Inflammatory macrophage (primary cell): Measurements from ENCODE around the gene CKB.

ENCODE experiments used
- DNase-seq, 2 donors: peaks; one replicate each; pipeline ENCODE4 v3.0.0-alpha.2; 2020 to 2022

CKB gene

GRCh38 chr14:103537175-103537990, 14.8 kb upstream of the CKB start:
- DNase-seq = no peak

DNA sequence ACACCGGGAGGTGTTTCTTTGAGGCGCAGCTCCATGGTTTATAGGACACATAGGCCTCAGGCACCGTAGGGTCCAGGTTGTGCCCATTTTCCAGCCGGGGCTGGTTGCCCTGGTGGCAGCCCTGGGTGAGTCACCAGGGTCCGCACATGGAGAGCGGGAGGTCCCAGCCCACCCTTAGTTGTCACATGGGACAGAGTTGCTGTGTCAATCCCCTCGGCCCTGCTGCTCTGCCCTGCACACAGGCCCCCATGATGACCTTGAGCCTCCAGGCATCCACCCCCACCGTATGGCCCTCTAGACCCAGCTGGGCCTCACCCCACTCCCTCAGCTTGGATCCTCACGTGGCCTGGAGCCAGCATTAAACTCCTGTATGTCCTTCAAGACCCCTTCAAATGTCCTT, 14.1 kb upstream of the CKB start:
- no peak for DNase-seq

- no peak for DNase-seq
Measured at GRCh38 chr14:103535891-103536565, 13.4 kb upstream of the CKB start.

GRCh38 chr14:103535081-103535890, 12.7 kb upstream of the CKB start:
- DNase-seq = no peak

DNA sequence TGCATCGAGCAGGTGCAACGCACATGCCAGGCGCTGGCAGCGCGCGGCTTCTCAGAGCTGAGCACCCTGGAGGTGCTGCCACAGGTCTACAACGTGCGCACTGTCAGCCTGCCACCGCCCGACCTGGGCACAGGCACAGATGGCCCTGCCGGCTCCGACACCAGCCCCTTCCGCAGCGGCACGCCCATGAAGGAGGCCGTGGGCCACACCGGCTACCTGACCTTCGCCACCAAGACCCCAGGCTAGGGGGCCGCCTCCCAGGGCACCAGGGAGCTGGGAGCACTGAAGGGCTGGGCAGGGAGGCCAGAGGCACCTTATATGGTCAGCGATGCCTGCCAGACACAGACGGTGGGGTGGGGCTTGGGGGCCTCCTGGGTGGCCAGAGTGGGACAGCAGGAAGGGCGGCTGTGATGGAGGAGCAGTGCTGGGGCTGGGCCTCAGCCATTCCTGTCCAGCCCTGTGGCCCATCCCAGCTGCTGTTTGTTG, 12.0 kb upstream of the CKB start:
- DNase-seq = no peak

DNA sequence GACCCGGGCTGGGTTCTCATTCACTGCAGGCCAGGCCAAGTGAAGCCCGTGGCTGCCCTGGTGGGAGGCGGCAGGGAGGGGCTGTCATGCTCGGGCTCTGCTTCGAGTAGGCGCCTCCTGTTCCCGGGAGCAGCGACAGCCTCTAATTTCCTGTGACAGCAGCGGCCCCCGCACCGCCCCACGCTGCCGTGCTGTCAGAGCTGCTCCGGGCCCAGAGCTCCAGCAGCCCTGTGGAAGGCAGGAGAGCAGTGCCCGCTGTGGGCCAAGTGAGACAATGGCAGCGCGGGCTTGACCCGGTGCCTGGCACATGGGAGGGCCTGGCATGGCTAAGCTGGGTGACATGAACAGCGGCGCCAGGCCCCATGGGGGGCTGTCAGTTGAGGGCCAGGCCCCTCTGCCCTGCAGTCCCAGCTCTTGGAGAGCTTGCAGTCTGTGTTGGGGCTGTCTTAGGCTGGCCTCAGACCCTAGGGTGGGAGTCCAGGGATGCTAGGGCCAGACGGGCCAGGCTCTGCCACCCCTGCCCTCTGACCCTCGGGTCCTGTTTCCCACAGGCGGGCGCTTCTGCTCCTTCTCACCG, 11.5 kb upstream of the CKB start:
- no peak for DNase-seq

GRCh38 chr14:103533137-103533998, 10.7 kb upstream of the CKB start:
- DNase-seq = peak in 1 of 2 donors; percentile 42

- DNase-seq = no peak
Measured at GRCh38 chr14:103532216-103533136, 9.8 kb upstream of the CKB start.

- DNase-seq = no peak
Measured at GRCh38 chr14:103531421-103532215, 9.0 kb upstream of the CKB start.

DNA sequence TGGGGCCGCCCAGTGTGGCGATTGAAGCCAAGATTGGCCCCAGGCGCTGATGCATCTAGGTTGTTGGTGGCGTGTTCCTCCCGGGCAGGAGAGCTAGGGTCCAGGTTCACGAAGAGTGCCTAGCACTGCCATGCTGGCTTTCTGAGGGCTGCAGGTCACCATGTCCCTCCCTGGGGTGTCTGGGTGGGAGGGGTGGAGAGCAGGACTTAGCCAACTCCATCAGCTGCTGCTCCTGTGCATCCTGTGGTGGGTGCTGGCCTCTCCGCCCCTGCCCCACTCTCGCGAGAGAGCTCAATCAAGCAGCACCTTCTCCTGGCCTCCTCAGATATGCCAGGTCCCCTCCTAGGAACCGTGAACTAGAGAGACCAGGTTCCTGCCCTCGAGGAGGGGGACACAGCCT, 8.2 kb upstream of the CKB start:
- DNase-seq = no peak

DNA sequence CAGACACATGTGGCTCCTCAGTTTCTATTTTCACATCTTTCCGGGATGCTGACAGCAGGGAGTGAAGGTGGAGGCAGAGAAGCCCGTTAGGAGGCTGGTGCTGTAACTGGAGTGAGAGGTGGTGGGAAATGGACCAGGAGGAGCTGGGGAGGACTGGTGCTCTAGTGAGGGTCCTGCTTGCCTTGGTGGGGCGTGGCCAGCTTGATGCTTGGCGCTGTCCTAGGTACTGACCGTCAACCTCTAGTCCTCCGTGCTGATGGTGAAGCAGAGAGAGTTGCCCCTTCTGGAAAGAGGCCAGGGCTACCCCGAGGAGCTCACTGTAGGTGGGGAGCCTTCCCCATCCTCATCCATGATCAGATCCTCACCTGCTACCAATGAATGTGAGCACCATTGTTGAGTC, 7.8 kb upstream of the CKB start:
- DNase-seq = no peak

DNA sequence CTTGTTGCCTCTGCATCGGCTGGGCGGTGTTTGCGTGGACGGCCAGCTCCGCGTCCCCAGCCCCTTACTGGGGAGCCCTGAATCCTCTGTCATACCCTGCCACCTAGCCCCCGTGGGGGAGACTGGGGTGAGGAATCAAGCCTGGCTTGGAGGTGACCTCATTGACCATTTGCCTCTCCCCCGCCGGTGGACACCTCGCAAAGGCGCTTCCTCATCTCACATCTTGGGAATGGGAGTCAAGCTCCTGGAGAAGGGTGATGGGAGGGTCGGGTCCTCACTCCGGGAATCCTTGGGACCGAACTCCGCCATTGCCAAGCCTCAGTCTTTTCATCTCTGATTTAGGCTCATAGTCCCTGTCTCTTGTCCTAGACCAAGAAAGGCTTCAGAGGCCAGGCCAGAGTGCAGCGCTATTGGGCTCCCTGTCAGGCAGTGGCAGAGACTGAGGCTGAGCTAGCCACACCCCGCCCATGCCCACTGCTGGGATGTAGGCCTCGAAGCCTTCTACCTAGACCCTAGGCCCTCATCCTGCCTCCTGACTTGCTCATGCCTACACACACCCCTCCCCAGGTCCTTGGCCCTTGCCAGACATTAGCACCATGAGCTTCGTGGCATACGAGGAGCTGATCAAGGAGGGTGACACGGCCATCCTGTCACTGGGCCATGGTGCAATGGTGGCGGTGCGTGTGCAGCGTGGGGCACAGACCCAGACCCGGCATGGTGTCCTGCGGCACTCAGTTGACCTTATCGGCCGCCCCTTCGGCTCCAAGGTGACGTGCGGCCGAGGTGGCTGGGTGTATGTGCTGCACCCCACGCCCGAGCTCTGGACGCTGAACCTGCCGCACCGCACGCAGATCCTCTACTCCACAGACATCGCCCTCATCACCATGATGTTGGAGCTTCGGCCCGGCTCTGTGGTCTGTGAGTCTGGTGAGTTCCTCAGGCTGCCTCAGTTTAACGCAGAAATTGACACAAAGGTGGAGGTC, 7.0 kb upstream of the CKB start:
- no peak for DNase-seq

GRCh38 chr14:103528587-103529382, 6.2 kb upstream of the CKB start, which contains the start of gene TRMT61A:
Gene TRMT61A, plus strand, starts transcription at chr14:103529196. Its CDS starts 783 bp downstream, at chr14:103529979.
- peak; percentile 82 to 89 for DNase-seq

- no peak for DNase-seq
Measured at GRCh38 chr14:103528146-103528586, 5.5 kb upstream of the CKB start.

DNA sequence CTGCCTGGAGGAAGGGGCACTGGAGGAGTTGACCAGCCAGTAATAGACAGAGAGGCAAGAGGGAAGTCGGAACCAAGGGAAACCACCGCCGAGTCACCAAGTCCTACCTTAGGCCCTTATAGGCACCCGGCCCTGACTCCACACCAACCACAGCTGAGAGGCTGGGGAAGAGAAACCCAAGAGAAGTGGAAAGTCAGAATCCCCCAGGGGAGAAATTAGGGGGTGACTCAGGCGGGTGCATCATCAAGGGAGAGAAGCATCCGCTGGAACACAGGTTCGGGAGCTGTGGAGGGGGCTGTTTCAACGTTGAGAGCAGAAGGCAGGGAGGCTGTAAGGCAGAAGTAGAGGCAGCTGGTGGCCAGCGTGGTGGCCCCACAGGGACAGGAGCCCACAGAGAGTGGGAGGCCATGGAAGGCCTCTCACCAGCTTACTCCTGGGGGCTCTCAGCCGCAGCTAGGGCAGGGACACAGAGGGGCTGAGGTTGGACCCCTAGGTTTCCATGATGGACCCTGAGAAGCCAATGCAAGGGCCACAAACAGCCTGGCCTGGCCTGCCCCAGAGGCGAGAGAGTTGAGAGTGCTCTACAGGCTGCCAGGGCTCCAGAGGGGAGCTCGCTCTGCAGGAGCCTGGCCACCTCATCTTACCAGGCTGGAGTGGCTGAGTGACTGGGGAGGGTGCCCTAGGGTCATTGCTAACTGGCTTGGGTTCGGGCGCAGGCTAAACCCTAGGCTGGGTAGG, 4.9 kb upstream of the CKB start:
- peak; percentile 21 to 45 for DNase-seq

GRCh38 chr14:103526914-103527248, 4.3 kb upstream of the CKB start:
- no peak for DNase-seq
